H1 (cell line): Measurements from ENCODE around the gene EEF2. TPM values are rescaled to one million over a fixed set of nuclear protein-coding genes. Genes with fewer than 3 reads are reported as not detected.
A peak's percentile ranks its signal among the peaks of the same experiment; 100 is the strongest.

Experiments
- CTCF ChIA-PET: fragments of 300-600 bp; sonication (Branson Sonifier 250); formaldehyde crosslinking; loops from one replicate; lab custom pipeline; 2021; ENCODE audit not compliant: partially characterized antibody; lab: Charles Lee
- POLR2A ChIA-PET: fragments of 300-600 bp; sonication (Branson Sonifier 250); formaldehyde crosslinking; loops from one replicate; lab custom pipeline; 2021; ENCODE audit warnings: inconsistent platforms; ENCODE audit not compliant: partially characterized antibody; lab: Charles Lee
- DNase-seq, 2 experiments: peaks; one replicate each; pipeline versions ENCODE4 v3.0.0 to v3.0.0-alpha.2; 2010 to 2022; ENCODE audit warnings: low spot score in 2 of 2, low read depth in 1 of 2, mixed read lengths in 1 of 2
- FAIRE-seq: peaks from 2 replicates; lab custom pipeline; 2011; peaks lifted over from hg19 to GRCh38; lab: Jason Lieb, UNC
- H2AFZ ChIP-seq: 2 replicates; pipeline ENCODE4 v1.8.1; 2012; ENCODE audit warnings: low read length, inconsistent platforms
- H2AK5ac ChIP-seq: 2 replicates; pipeline ENCODE4 v1.6.1; 2013; ENCODE audit warnings: low read depth, low read length
- H2BK120ac ChIP-seq: replicated peaks from 2 replicates; pipeline ENCODE3; 2013; ENCODE audit warnings: low read depth, low read length, inconsistent platforms
- H2BK12ac ChIP-seq: 2 replicates; pipeline ENCODE4 v1.6.1; 2013; ENCODE audit warnings: low read depth, low read length
- H2BK15ac ChIP-seq: 2 replicates; pipeline ENCODE4 v1.6.1; 2013; ENCODE audit warnings: low read length
- H2BK20ac ChIP-seq: 2 replicates; pipeline ENCODE4 v1.6.1; 2013; ENCODE audit warnings: low read length
- H2BK5ac ChIP-seq: 2 replicates; pipeline ENCODE4 v1.6.1; 2013; ENCODE audit warnings: low read depth, low read length
- H3K14ac ChIP-seq: 2 replicates; pipeline ENCODE4 v1.6.1; 2013; ENCODE audit warnings: inconsistent platforms; ENCODE audit not compliant: insufficient read length
- H3K18ac ChIP-seq: 2 replicates; pipeline ENCODE4 v1.6.1; 2013; ENCODE audit warnings: low read length; ENCODE audit errors: extremely low read depth
- H3K23ac ChIP-seq: 2 replicates; pipeline ENCODE4 v1.6.1; 2013; ENCODE audit warnings: inconsistent platforms; ENCODE audit not compliant: insufficient read length
- H3K23me2 ChIP-seq: 2 replicates; pipeline ENCODE4 v1.6.1; 2013; ENCODE audit warnings: low read depth, low read length
- H3K27ac ChIP-seq: 2 replicates; pipeline ENCODE4 v1.6.1; 2011; ENCODE audit warnings: low read depth, low read length, inconsistent platforms
- H3K27me3 ChIP-seq, 4 experiments: replicated peaks in 1 of 4; 1 replicate in 1 of 4; 2 replicates in 3 of 4; pipeline versions ENCODE4 v1.6.1 to v1.8.1; 2011 to 2013; ENCODE audit warnings: low read length in 3 of 4, mild to moderate bottlenecking in 3 of 4, inconsistent platforms in 2 of 4, mixed read lengths in 2 of 4, moderate library complexity in 1 of 4; ENCODE audit not compliant: control insufficient read depth in 3 of 4, insufficient read depth in 3 of 4; ENCODE audit errors: extremely low read depth in 1 of 4
- H3K36me3 ChIP-seq, 4 experiments: 2 replicates each; pipeline versions ENCODE4 v1.6.1 to v1.8.1; 2011 to 2013; ENCODE audit warnings: mild to moderate bottlenecking in 4 of 4, low read length in 3 of 4, moderate library complexity in 2 of 4, control low read depth in 1 of 4, inconsistent platforms in 1 of 4; ENCODE audit not compliant: insufficient read depth in 4 of 4, control insufficient read depth in 2 of 4
- H3K4ac ChIP-seq: replicated peaks from 2 replicates; pipeline ENCODE3; 2013; ENCODE audit warnings: low read length, low read depth, mixed read lengths, inconsistent platforms; ENCODE audit not compliant: insufficient read length
- H3K4me1 ChIP-seq, 4 experiments: replicated peaks in 1 of 4; 1 replicate in 1 of 4; 2 replicates in 3 of 4; pipeline versions ENCODE4 v1.6.1 to v1.8.1; 2011 to 2013; ENCODE audit warnings: low read length in 3 of 4, inconsistent platforms in 2 of 4, mixed read lengths in 1 of 4; ENCODE audit not compliant: insufficient read depth in 4 of 4, control insufficient read depth in 3 of 4
- H3K4me2 ChIP-seq, 2 experiments: 2 replicates each; pipeline versions ENCODE4 v1.6.1 to v1.8.1; 2011 to 2013; ENCODE audit warnings: low read depth in 2 of 2, low read length in 2 of 2, control low read depth in 1 of 2, inconsistent platforms in 1 of 2, mild to moderate bottlenecking in 1 of 2; ENCODE audit not compliant: insufficient read depth in 1 of 2
- H3K4me3 ChIP-seq, 4 experiments: fragments of 200-600, 300-600 bp in 1 of 4; sonication (generic), shearing (Covaris generic), sonication (Bioruptor Twin) in 1 of 4; 2 replicates each; pipeline versions ENCODE4 v1.5.1 to v1.8.1; 2011 to 2016; ENCODE audit warnings: low read length in 4 of 4, low read depth in 3 of 4, control low read depth in 2 of 4, inconsistent platforms in 2 of 4, mild to moderate bottlenecking in 2 of 4, mixed read lengths in 1 of 4, moderate library complexity in 1 of 4; ENCODE audit not compliant: insufficient read depth in 2 of 4; ENCODE audit errors: extremely low read depth in 1 of 4
- H3K56ac ChIP-seq: replicated peaks from 2 replicates; pipeline ENCODE3; 2013; ENCODE audit warnings: low read depth, mild to moderate bottlenecking, mixed read lengths, low read length, inconsistent platforms; ENCODE audit not compliant: insufficient read length
- H3K79me1 ChIP-seq: 2 replicates; pipeline ENCODE4 v1.6.1; 2013; ENCODE audit warnings: low read depth, low read length, control low read depth
- H3K79me2 ChIP-seq, 2 experiments: 2 replicates each; pipeline versions ENCODE4 v1.6.1 to v1.8.1; 2012 to 2013; ENCODE audit warnings: low read length in 2 of 2, mild to moderate bottlenecking in 2 of 2, inconsistent platforms in 1 of 2; ENCODE audit not compliant: insufficient read depth in 2 of 2, control insufficient read depth in 1 of 2
- H3K9ac ChIP-seq, 4 experiments: replicated peaks in 1 of 4; 1 replicate in 1 of 4; 2 replicates in 3 of 4; pipeline versions ENCODE4 v1.6.1 to v1.8.1; 2011 to 2013; ENCODE audit warnings: low read depth in 3 of 4, low read length in 3 of 4, control low read depth in 2 of 4, mild to moderate bottlenecking in 2 of 4, moderate library complexity in 2 of 4, inconsistent platforms in 1 of 4; ENCODE audit errors: extremely low read depth in 1 of 4
- H3K9me3 ChIP-seq, 2 experiments: 2 replicates each; pipeline versions ENCODE4 v1.6.1 to v1.8.1; 2012 to 2013; ENCODE audit warnings: mild to moderate bottlenecking in 2 of 2, moderate library complexity in 2 of 2, control low read depth in 1 of 2, inconsistent platforms in 1 of 2, low read depth in 1 of 2, low read length in 1 of 2, mixed read lengths in 1 of 2; ENCODE audit not compliant: insufficient read depth in 2 of 2
- H4K20me1 ChIP-seq, 2 experiments: replicated peaks in 1 of 2; 2 replicates each; pipeline versions ENCODE3 to v1.8.1; 2011 to 2013; ENCODE audit warnings: inconsistent platforms in 2 of 2, low read length in 2 of 2, mild to moderate bottlenecking in 1 of 2; ENCODE audit not compliant: insufficient read depth in 2 of 2, control insufficient read depth in 1 of 2
- H4K5ac ChIP-seq: 2 replicates; pipeline ENCODE4 v1.6.1; 2013; ENCODE audit warnings: low read length, low read depth, mixed read lengths, inconsistent platforms; ENCODE audit not compliant: insufficient read length
- H4K8ac ChIP-seq: 2 replicates; pipeline ENCODE4 v1.8.0; 2013; ENCODE audit warnings: mild to moderate bottlenecking, moderate library complexity, low read length, inconsistent platforms; ENCODE audit not compliant: insufficient read depth; ENCODE audit errors: extremely low read depth
- H4K91ac ChIP-seq: replicated peaks from 2 replicates; pipeline ENCODE3; 2013; ENCODE audit warnings: low read length, mixed read lengths, inconsistent platforms; ENCODE audit not compliant: insufficient read length
- CBX8 ChIP-seq: fragments of 300-800, 300-1000 bp; sonication (generic); IDR thresholded peaks from 2 replicates; pipeline ENCODE4 v1.7.1; 2016; ENCODE audit warnings: low read depth, low read length, borderline replicate concordance
- JUND ChIP-seq: IDR thresholded peaks from 2 replicates; pipeline ENCODE4 v1.6.1; 2011; ENCODE audit warnings: mild to moderate bottlenecking, improper control_type of control experiment, low read length
- KDM5A ChIP-seq: fragments of 200-600 bp; IDR thresholded peaks from 2 replicates; pipeline ENCODE4 v1.7.1; 2012; ENCODE audit warnings: mild to moderate bottlenecking, low read length, inconsistent platforms, mixed read lengths
- SIN3A ChIP-seq, 2 experiments: IDR thresholded peaks in 1 of 2; conservative IDR thresholded peaks in 1 of 2; 2 replicates each; pipeline ENCODE4 v1.6.1; 2011 to 2012; ENCODE audit warnings: low read length in 2 of 2, improper control_type of control experiment in 1 of 2, low read depth in 1 of 2, mild to moderate bottlenecking in 1 of 2
- TAF1 ChIP-seq: IDR thresholded peaks from 2 replicates; pipeline ENCODE4 v1.6.1; 2011; ENCODE audit warnings: mild to moderate bottlenecking, low read depth, low read length
- TEAD4 ChIP-seq: IDR thresholded peaks from 2 replicates; pipeline ENCODE4 v1.6.1; 2012; ENCODE audit warnings: low read depth, low read length, inconsistent platforms, mixed read lengths
- WGBS, 2 experiments: shearing (Covaris generic) in 1 of 2; methylation state at CpG; one replicate each; pipeline versions ENCODE4 v1.1.6 to v1.1.7; 2013 to 2015; ENCODE audit warnings: low lambda C conversion rate in 2 of 2, mixed read lengths in 2 of 2, inconsistent platforms in 1 of 2, low coverage in 1 of 2, missing lambda C conversion rate in 1 of 2; ENCODE audit not compliant: insufficient replicate concordance in 2 of 2, insufficient coverage in 1 of 2, insufficient read length in 1 of 2; ENCODE audit errors: extremely low coverage in 1 of 2, missing lambda C conversion rate in 1 of 2; 5-methylcytosine and 5-hydroxymethylcytosine counted together
- polyA plus RNA-seq, 7 experiments: library from polyadenylated mRNA; depleted of rRNA in 3 of 7; stranded (reverse) in 5 of 7; unstranded in 2 of 7; fragments of >200 nt in 5 of 7; fragments of 200-250 nt in 2 of 7; gene quantifications; 1 replicate in 5 of 7; 2 replicates in 1 of 7; 4 replicates in 1 of 7; pipeline versions ENCODE4 v1.2.1 to v1.2.3, GENCODE V29; 2011 to 2013; ENCODE audit warnings: missing spikeins in 2 of 7, mixed read lengths in 2 of 7
- total RNA-seq: library from RNA; stranded (reverse); fragmentation: NEBNext Ultra II Directional; extraction: Animal tissue kit (Norgen Biotek cat#: 25700); gene quantifications from 2 replicates; pipeline ENCODE4 v1.2.1, GENCODE V29; 2021
- TF ChIP-seq, protein P1 (sequence below): IDR thresholded peaks from 2 replicates; pipeline ENCODE4 v1.6.1; 2012; ENCODE audit warnings: inconsistent platforms
- TF ChIP-seq, protein P2 (sequence below): IDR thresholded peaks from 2 replicates; pipeline ENCODE4 v1.6.1; 2011; ENCODE audit warnings: low read length, improper control_type of control experiment

Gene EEF2
- total and polyA plus RNA-seq, 2 of the 8 experiments (the other 6 are each of a cell fraction or from before 2014, with no cell fraction given): 1,554 to 3,380 TPM

GRCh38 chr19:3969435-3970312, 15.6 kb downstream of the EEF2 start:
- FAIRE-seq (no peak), DNase-seq (peak in 1 of 2 experiments; percentile 64)
- Histone ChIP-seq H3K79me1 (peaks cover 6% of the 10 kb centered on the region), H3K27me3 (no peaks in the 10 kb centered on the region), H3K14ac (no peak overlapping the region), H2BK12ac (peak overlapping the region; percentile 75; the same call in 1 of the 2 replicates), H3K23ac (no peak overlapping the region), H3K9me3 (no peaks in the 10 kb centered on the region), H3K23me2 (peaks cover 7% of the 10 kb centered on the region; the same call in 1 of the 2 replicates), H2AFZ (no peak overlapping the region), H4K91ac (no peak overlapping the region), H2BK15ac (0 out of 2 replicates have a peak overlapping the region, but pooled peaks have one; percentile 61), H4K5ac (no peak overlapping the region), H4K8ac (no peak overlapping the region; the same call in 1 of the 2 replicates), H3K79me2 (peaks cover 8 to 42% of the 10 kb centered on the region in 2 experiments; a peak in 3 of 4 replicates), H3K18ac (no peak overlapping the region), H3K27ac (peak overlapping the region; percentile 80), H3K4me3 (peak overlapping the region; percentile 69 to 92 (median 75)), H2AK5ac (0 out of 2 replicates have a peak overlapping the region, but pooled peaks have one; percentile 77), H3K36me3 (peaks cover 9 to 26% (median 15%) of the 10 kb centered on the region in 4 experiments; a peak in 7 of 8 replicates), H3K4me2 (peak overlapping the region; percentile 88 to 92), H3K4ac (peak overlapping the region; percentile 33), H2BK5ac (peak overlapping the region; percentile 52; the same call in 1 of the 2 replicates), H3K9ac (peak overlapping the region in 3 of 4 experiments; percentile 82 to 87 (median 86); a peak in 6 of 7 replicates), H2BK20ac (0 out of 2 replicates have a peak overlapping the region, but pooled peaks have one; percentile 32), H4K20me1 (peaks cover 15 to 20% of the 10 kb centered on the region in 2 experiments), H2BK120ac (no peak overlapping the region), H3K4me1 (peaks cover 2 to 16% (median 6%) of the 10 kb centered on the region in 4 experiments; a peak in 6 of 7 replicates), H3K56ac (no peak overlapping the region)
- POLR2A ChIA-PET: interaction anchor here (0.8 to 24.8 kb wide), 17 partner anchors 11 to 223 kb away, joined by 3 to 870 read pairs (median 4); partner anchors contain the start of genes ATCAY, EEF2, NMRK2 and PIAS4
- 34% methylated on average over 23 of the region's 23 CpGs; no CpG with 5 or more reads in 1 of the 2 experiments for WGBS, 2 experiments
- CTCF ChIA-PET: interaction anchor here (0.6 to 1.8 kb wide), 10 partner anchors 13 to 398 kb away, joined by 3 to 10 read pairs (median 5); partner anchors contain the start of genes ATCAY, EEF2 and NMRK2
- peak; percentile 0 to 16; a peak in 1 of 4 replicates for TF ChIP-seq SIN3A (conservative IDR thresholded peaks at IDR 0.05 in 1 of 2, IDR thresholded peaks at IDR 0.05 in 1 of 2; ENCODE audit: low read depth in 1 of 2, low read length in 2 of 2)
- no peak for TF ChIP-seq CBX8
- TF ChIP-seq, protein P1, sequence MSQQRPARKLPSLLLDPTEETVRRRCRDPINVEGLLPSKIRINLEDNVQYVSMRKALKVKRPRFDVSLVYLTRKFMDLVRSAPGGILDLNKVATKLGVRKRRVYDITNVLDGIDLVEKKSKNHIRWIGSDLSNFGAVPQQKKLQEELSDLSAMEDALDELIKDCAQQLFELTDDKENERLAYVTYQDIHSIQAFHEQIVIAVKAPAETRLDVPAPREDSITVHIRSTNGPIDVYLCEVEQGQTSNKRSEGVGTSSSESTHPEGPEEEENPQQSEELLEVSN: no peak
- no peak for TF ChIP-seq TEAD4
- no peak for TF ChIP-seq JUND
- no peak for TF ChIP-seq KDM5A
- TF ChIP-seq, protein P2, sequence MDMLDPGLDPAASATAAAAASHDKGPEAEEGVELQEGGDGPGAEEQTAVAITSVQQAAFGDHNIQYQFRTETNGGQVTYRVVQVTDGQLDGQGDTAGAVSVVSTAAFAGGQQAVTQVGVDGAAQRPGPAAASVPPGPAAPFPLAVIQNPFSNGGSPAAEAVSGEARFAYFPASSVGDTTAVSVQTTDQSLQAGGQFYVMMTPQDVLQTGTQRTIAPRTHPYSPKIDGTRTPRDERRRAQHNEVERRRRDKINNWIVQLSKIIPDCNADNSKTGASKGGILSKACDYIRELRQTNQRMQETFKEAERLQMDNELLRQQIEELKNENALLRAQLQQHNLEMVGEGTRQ: no peak
- peak; percentile 50 for TF ChIP-seq TAF1
